ENCODE measurements around the gene LSM3. TPM values are rescaled to one million over a fixed set of nuclear protein-coding genes. Genes with fewer than 3 reads are reported as not detected.
"Not testable (repeated sequence)": the region's sequence is repeated elsewhere in the genome, so short reads cannot be mapped to it uniquely, and the experiment has no call there.

The LSM3 gene
- total RNA-seq, 1 experiment from 2014 or later: 25.5 TPM

DNA sequence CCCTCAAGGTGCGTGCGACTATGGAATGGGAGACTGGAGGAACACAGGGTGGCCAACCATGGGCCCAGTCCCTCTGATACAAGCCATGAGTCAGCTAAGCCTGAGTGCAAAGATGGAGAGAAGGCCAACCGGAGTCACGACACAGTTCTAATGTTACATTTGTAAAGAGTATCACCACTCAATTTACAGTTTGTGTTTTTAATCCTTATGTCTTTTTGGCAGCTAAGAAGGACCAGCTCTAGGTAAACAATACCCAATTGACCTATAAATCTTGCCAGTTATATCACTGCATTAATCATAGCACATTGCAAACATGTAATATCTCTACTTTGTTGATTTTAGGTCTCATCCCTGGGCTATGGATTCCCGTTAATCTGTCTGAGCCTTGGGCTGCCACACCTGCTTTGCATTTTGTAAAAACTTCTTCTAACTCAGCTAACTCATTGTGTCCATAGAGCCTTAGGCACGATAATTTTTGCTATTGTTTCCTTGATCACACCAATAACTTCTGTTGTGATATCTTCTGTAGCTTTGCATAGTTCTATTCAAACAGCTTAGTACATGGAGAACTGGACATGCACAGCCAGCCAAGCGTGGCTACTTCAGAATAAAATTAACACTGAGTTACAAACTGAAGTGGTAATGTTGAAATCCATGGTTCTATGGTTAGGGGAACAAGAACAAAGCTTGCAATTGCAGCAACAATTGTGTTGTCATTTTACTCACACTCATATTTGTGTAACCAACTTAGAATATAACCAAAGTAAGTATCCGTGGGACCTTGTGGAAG, 50.3 kb downstream of the LSM3 start:
- in situ Hi-C loops (cut with HindIII; ENCODE audit: low pct_unique_long_range_greater_than_20kb, low sequenced_read_pairs): no loop called here
- DNase-seq (ENCODE audit: low read depth): peak; percentile 74

DNA sequence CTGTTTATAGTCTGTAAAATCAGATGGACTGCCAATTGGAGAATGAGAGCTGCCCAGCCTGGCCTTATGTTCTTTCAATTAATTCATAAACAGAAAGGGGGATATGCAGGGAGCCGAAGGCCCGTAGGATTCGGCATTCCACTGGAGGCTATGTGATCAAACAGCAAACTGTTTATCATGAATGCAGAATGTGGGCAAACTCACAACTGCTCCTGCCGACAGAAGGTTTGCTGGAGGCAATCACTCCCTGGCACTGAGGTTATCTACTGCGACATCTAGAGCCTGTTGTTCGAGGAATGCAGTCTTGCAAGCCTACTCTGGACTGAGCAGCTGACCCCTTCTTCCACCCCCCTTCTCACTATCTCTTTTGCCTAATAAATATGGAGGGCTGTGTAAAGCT, 51.1 kb downstream of the LSM3 start:
- in situ Hi-C loops (cut with HindIII; ENCODE audit: low pct_unique_long_range_greater_than_20kb, low sequenced_read_pairs): not testable (repeated sequence)

DNA sequence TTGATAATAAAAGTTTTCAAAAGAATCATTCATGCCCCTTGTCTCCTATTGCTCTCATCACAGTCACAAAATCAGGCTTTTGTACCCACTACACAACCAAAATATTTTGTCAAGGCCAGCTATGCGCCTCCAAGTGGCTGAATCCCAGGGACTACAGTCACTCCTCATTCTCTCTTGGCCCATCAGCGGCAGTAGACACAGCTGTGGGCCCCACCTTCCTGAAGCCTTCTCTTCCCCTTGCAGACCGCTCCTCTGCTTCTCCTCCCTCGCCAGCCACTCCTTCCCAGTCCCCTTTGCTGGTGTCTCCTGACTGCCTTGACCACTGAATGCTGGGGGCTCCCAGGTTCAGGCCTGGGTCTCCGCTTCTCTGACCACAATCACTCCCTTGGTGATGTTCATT, 52.1 kb downstream of the LSM3 start:
- DNase-seq (ENCODE audit: low read depth): no peak
- in situ Hi-C loops (cut with HindIII; ENCODE audit: low pct_unique_long_range_greater_than_20kb, low sequenced_read_pairs): no loop called here

More for the DNA sequence above, 51.1 kb downstream of the LSM3 start:
- DNase-seq (ENCODE audit: low read depth): not testable (repeated sequence)

DNA sequence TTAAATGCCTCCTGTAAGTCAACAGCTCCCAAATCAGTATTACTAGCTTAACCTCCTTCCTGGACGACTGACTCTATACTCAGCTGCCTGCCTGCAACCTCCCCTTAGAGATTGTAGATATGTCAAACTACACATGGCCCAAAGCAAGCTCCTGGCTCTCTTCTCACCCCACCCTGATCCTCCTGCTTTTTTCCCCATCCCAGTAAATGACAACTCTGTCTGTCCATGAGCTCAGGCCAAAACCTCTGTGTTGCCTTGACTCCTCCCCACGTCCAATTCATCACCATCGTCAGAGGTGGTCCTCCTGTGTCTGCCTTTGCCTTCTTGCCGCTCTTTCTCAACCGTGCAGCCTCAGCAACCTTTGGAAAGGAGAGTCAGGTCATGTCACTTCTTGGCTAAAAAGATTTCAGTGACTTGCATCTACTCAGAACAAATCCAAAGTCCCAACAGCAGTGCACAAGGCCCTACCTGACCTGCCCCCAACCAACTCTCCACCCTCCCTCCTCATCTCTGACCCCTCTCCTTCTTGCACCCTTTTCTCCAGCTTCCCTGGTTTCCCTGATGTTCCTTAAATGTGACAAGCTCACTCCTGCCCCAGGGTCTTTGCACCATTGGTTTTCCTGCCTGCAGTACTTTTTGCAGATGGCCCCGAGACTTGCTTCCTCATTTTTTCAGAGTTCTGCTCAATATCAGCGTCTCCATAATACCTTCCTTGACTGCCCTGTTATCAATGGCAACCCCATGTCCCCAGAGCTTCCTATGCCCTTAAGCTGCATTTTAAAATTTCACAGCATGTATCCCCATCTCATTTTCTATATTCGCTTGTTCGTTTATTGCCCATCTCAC, 52.8 kb downstream of the LSM3 start:
- DNase-seq (ENCODE audit: low read depth): no peak
- in situ Hi-C loops (cut with HindIII; ENCODE audit: low pct_unique_long_range_greater_than_20kb, low sequenced_read_pairs): no loop called here

DNA sequence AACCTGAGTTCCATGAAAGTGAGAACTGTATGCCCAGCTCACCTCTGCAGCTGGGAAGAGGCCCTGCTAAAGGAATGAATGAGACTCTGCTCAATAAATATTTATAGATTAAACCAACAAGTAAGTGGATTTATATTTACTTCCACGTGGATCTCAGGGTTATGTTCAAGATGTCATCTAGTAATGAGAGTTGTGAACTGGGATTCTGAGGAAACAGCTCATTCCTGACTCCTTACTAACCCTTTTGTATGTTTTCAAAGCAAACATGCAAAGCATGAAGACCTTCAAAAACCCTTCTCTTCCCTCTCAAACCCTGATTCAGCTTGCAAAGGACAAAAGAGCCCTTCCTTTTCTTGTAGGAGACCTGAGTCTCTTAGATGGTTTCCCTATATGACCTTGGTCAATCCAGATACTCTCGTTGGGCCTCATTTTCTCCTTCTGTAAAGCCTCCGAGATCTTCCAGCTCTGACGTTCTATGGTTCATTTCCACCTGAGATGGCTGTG, 53.4 kb downstream of the LSM3 start:
- in situ Hi-C loops (cut with HindIII; ENCODE audit: low pct_unique_long_range_greater_than_20kb, low sequenced_read_pairs): no loop called here
- DNase-seq (ENCODE audit: low read depth): no peak

DNA sequence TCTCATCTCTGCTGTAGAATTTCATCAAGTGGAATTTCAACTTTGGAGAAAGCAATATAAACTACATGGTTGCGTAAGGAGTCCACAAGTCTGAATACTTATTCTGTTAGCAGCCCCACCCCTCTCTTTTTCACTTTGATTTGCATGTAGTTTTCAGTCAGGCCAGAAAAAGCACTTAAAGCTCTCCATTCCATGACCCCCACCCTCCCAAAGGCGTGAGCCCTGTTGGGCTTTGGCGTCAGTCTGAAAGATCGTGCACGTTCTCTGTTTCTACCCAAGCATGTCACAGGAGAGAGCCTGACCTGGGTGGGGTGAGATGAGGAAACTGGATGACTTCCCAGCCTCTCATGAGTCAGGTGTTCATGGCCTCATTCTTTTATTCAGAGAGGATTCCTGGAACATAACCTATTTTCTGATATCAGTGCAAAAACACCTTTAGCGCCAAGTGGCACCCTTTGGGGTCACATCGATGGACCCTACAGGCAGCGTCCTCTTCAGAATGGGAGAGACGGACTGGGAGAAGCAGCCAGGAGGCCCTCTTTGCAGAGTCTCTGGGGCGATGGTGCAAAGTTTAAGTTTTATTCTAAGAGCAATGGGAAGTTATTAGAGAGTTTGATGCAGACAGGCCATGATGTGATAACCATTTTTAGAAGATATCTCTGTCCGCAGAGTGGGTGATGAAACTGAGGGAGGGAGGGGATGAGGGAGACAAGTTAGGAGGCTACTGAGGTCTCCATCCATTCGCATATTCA, 55.8 kb downstream of the LSM3 start:
- peak; percentile 87 for DNase-seq (ENCODE audit: low read depth)

DNA sequence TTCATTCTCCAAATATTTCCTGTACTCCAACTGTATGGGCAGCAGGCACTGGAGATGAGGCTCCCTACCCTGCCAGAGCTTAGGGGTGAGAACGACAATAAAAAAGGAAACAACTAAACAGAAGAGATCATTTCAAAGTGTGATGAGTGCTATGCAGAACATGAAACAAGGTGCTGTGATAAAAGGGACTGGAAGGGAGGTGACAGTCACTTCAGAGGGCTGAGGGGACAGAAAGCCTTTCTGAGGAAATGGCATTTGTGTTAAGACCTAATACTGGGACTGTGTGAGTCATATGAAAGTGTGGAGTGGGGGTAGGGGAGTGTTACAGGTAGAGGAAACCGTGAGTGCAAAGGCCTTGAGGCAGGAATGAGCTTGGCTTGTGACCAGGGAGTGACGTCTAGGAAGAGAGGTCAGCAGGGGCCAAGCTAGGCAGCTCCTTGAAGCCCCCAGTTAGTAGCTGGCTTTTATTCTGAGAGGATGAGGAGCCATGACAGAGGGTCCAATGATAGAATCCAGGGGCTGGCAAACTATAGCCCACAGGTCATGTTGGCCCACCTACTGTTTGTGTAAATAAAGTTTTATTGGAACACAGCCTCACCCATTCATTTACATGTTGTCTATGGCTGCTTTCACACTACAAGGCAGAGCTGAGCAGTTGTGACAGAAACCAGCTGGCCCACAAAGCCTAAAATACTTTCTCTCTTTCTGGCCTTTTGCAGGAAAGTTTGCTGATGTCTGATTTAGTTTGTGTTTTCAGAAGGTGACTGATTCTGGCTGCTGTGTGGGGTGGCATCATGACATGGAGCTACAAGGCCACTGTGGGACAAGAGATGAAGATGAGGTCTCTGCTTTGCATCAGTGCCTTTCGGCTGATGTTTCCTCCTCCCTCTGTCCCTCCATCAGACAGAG, 56.6 kb downstream of the LSM3 start:
- in situ Hi-C loops (cut with HindIII; ENCODE audit: low pct_unique_long_range_greater_than_20kb, low sequenced_read_pairs): no loop called here
- DNase-seq (ENCODE audit: low read depth): no peak

More for the DNA sequence above, 55.8 kb downstream of the LSM3 start:
- in situ Hi-C loops (cut with HindIII; ENCODE audit: low pct_unique_long_range_greater_than_20kb, low sequenced_read_pairs): no loop called here

DNA sequence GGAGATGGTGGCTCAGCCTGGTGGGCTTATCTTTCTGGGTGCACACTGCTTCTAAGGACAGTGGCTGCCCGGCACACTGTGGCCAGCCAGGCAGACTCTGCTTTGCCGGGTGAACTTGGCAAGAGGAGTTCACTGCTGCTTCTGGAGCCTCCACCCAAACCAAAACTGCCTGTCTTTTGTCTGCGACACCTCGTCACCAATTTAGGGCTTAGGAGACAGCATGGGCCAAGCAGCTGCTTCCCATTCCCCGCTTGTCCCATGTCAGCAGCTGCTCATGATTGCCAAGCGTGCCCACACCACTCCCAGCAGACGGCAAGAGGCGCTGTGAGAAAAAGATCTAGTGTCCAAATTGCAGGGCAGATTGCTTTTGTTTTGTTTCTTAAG, 57.3 kb downstream of the LSM3 start:
- in situ Hi-C loops (cut with HindIII; ENCODE audit: low pct_unique_long_range_greater_than_20kb, low sequenced_read_pairs): no loop called here
- no peak for DNase-seq (ENCODE audit: low read depth)

DNA sequence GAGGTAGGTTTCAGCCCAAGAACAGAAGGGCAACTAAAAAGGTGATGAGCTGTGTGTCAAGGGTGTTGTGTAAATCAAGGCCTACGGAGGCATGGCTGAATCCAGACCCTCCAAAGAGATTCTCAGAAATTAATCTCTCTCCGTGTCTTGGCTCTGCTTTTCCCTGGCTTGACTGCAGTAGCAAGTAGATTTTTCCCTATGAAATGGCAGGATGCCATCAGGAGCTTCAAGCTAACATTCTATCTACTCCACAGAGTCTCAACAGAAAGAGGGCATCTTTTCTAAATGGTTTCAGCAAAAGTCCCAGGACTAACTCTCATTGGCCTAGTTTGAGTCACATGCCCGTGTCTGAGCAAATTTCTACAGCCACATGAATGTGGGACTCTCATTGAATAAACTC, 58.3 kb downstream of the LSM3 start:
- in situ Hi-C loops (cut with HindIII; ENCODE audit: low pct_unique_long_range_greater_than_20kb, low sequenced_read_pairs): no loop called here

DNA sequence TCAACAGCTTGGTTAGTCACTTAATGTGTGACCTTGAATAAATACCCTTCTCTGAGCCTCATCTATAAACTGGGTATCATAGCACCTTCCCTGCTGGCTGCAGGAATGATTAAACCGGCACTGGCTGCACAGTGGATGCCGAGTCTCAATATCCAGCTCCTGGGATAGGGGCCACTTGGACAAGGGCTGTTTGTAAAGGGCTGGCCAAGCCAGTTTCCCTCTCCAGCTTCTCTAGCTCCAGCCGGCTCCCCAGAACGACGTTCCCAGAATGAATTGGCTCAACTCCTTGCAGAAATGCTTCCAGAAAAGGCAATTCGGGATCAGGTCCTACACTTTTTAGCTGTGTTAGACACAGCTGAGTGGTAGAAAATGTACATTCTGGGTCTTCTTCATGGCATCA, 58.8 kb downstream of the LSM3 start:
- in situ Hi-C loops (cut with HindIII; ENCODE audit: low pct_unique_long_range_greater_than_20kb, low sequenced_read_pairs): no loop called here
- DNase-seq (ENCODE audit: low read depth): no peak

More for the DNA sequence above, 58.3 kb downstream of the LSM3 start:
- DNase-seq (ENCODE audit: low read depth): no peak

DNA sequence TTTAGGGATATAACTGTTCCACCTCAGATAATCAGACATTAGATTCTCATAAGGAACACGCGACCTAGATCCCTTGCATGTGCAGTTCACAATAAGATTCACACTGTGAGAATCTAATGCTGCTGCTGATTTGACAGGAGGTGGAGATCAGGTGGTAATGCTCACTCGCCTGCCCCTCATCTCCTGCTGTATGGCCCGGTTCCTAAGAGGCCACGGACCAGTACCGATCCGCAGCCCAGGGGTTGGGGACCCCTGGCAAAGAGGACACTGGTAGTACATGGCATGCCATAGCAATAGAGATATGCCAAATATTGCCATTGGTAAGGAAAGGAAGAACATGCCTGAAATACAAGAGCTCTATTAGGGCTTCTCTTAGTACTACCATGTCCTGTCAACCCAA, 59.7 kb downstream of the LSM3 start:
- DNase-seq (ENCODE audit: low read depth): no peak
- in situ Hi-C loops (cut with HindIII; ENCODE audit: low pct_unique_long_range_greater_than_20kb, low sequenced_read_pairs): no loop called here

DNA sequence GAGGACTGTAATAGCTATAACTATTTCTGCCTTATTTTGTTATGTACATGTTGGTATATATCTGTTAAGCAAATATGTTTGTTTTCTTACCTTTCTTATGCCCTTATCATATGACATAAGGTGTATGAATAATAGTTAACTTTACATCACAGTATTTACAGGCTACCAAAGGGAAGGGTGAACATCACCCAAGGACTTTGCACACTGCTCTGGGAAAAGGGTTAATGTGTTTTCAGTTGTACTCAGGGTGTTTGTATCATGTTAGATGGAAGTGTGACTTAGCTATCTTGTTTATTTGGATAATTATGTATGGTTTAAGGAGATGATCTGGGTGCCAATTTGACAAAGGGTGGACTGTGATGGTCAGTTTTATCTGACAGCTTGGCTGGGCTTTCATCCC, 60.3 kb downstream of the LSM3 start:
- DNase-seq (ENCODE audit: low read depth): no peak
- in situ Hi-C loops (cut with HindIII; ENCODE audit: low pct_unique_long_range_greater_than_20kb, low sequenced_read_pairs): no loop called here

DNA sequence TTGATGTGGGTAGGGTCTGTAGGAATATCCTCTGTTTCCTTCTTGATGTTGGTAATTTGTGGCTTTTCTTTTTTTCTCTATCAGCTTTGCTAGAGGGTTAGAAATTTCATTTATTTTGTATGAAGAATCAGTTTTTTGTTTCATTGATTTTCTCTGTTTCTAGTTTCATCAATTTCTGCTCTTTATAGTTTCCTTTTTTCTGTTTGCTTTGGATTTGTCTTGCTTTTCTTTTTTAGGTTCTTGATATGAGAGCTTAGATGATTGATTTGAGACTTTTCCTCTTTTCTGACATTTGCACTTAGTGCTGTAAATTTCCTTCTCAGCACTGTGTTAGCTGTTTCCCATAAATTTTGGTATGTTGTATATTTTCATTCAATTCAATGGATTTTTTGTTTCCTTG, 61.3 kb downstream of the LSM3 start:
- in situ Hi-C loops (cut with HindIII; ENCODE audit: low pct_unique_long_range_greater_than_20kb, low sequenced_read_pairs): no loop called here
- DNase-seq (ENCODE audit: low read depth): no peak

DNA sequence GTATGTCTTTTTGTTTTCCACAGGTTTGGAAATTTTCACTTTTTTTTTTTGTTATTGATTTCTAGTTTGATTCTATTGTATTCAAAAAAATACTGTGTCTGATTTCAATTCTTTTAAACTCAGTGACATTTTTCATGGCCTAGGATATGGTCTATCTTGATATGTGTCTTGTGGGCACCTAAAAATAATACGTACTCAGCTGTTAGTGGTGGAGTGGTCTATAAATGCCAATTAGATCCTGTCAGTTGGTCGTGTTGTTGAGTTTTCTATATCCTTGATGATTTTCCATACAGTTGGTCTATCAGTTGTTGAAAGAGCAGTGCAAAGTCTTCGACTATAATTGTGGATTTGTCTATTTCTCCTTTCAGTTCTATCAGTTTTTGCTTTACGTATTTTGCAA, 61.7 kb downstream of the LSM3 start:
- DNase-seq (ENCODE audit: low read depth): no peak
- in situ Hi-C loops (cut with HindIII; ENCODE audit: low pct_unique_long_range_greater_than_20kb, low sequenced_read_pairs): no loop called here

DNA sequence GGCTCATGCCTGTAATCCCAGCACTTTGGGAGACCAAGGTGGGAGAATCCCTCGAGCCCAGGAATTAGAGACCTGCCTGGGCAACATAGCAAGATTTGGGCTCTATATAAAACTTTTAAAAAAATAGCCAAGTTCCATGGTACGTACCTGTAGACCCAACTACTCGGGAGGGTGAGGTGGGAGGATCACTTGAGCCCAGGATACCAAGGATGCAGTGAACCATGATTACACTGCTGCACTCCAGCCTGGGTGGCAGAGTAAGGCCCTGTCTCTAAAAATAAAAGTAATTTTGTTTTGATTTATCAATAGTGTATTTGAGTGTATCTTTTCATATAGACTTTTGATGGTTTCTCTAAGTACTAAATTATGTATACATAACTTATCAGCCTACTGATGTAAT, 63.1 kb downstream of the LSM3 start:
- DNase-seq (ENCODE audit: low read depth): no peak
- in situ Hi-C loops (cut with HindIII; ENCODE audit: low pct_unique_long_range_greater_than_20kb, low sequenced_read_pairs): no loop called here

DNA sequence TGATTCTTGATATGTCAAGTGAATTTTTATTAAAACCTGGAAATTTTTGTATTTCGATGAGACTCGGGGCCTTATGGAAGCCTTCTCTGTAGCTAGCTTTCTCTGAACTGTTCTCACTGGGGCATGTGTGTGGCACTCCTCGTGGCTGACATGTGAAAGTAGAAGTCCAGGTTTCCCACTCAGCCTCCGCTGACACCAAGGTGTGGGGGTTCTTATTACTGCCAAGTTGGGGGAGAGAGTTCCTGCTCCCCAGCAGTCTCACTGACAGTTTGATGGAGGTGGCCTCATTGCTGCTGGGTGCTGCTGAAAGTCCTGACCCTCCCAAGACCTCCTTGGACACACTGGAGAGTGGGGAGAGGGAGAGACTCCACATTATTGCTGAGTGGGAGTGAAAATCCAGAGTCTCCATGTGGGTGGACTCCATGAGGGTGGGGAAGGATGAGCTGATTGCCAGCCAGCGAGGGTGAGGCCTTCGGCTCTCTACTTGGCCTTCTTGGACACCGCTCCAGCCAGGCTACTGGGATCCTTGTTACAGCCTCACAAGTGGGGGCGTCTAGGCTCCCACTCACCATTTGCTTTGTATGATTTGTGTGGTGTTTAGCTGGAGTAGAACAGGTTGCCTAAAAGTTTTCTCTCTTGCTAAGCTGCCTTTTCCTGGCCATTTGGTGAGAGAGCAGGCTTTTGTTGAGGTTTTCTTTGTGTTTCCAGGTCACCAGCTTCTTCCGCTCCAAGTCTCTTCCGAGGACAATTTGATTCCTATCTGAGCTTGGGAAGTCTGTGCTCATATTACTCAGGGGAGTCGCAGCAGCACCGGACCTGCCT, 64.1 kb downstream of the LSM3 start:
- DNase-seq (ENCODE audit: low read depth): no peak
- in situ Hi-C loops (cut with HindIII; ENCODE audit: low pct_unique_long_range_greater_than_20kb, low sequenced_read_pairs): no loop called here

DNA sequence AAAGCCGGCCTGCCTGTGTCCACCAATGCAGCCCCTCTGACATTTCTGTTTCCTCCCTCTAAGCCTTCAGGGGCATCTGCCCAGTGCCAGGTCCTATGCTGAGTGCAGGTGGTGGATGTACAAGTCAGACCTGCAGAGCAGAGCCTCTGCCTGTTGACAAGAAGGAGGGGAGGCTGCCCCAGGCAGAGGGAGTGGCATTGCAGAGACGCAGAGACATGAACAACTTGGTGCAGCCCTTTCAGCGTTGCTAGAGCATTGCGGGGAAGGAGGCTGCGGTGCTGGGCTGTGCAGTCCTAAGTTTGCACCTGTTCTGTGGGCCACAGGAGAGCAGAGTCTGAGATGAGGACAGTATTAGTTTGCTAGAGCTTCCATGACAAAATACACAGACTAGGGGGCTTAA, 65.2 kb downstream of the LSM3 start:
- in situ Hi-C loops (cut with HindIII; ENCODE audit: low pct_unique_long_range_greater_than_20kb, low sequenced_read_pairs): no loop called here
- no peak for DNase-seq (ENCODE audit: low read depth)
